Neutrophil (primary cell): ENCODE results near the gene PGM1.

Source experiments
- H3K27ac ChIP-seq: fragments of 200-600 bp; sonication (generic); 2 replicates; pipeline ENCODE4 v1.5.1; 2016; ENCODE audit warnings: mild to moderate bottlenecking, moderate library complexity
- H3K27me3 ChIP-seq: fragments of 200-600 bp; sonication (generic); 2 replicates; pipeline ENCODE4 v1.6.0; 2016; ENCODE audit warnings: mild to moderate bottlenecking
- H3K36me3 ChIP-seq: fragments of 200-600 bp; sonication (generic); 2 replicates; pipeline ENCODE4 v1.5.1; 2017
- H3K4me1 ChIP-seq, 2 experiments: fragments of 200-600 bp in 1 of 2; sonication (generic) in 1 of 2; 1 replicate in 1 of 2; 2 replicates in 1 of 2; pipeline versions ENCODE4 v1.5.1 to v1.6.1; 2013 to 2016; ENCODE audit warnings: low read depth in 1 of 2, low read length in 1 of 2, mild to moderate bottlenecking in 1 of 2, moderate library complexity in 1 of 2; ENCODE audit not compliant: control insufficient read depth in 1 of 2, insufficient read depth in 1 of 2
- H3K4me3 ChIP-seq, 2 experiments: fragments of 200-600 bp in 1 of 2; sonication (generic) in 1 of 2; 1 replicate in 1 of 2; 2 replicates in 1 of 2; pipeline ENCODE4 v1.5.1; 2013 to 2016; ENCODE audit warnings: low read depth in 1 of 2, low read length in 1 of 2, mild to moderate bottlenecking in 1 of 2, moderate library complexity in 1 of 2
- H3K9me3 ChIP-seq: fragments of 200-600 bp; sonication (generic); 2 replicates; pipeline ENCODE4 v1.5.1; 2016
- TF ChIP-seq, protein P1 (sequence below): fragments of 200-600 bp; sonication (generic); IDR thresholded peaks from 2 replicates; pipeline ENCODE4 v1.5.1; 2016; ENCODE audit warnings: antibody characterized with exemption

The PGM1 gene

DNA sequence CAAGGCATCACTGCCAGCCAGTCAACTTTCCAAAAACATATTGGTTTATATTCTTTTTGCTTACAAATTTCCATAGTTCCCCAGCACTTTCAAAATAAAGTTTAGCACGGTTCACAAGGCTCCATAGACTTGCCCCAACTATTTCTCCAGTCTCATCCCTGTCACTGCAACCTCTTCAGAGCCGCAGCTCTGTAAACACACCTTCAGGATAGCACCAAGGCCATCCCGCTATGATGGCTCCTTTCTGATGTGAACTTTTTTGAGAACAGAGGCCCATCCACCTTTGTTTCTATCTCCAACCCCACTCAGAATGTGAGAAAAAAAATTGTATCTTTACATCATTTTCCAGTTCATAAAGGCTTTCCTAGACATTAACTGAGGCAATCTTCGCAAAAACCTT lies 26.3 kb downstream of the PGM1 start:
- no peaks in the 10 kb centered on the region for H3K9me3 ChIP-seq
- H3K27me3 ChIP-seq = no peaks in the 10 kb centered on the region
- H3K36me3 ChIP-seq = no peaks in the 10 kb centered on the region
- no peak overlapping the region for H3K27ac ChIP-seq
- H3K4me3 ChIP-seq = no peak overlapping the region
- TF ChIP-seq, protein P1, sequence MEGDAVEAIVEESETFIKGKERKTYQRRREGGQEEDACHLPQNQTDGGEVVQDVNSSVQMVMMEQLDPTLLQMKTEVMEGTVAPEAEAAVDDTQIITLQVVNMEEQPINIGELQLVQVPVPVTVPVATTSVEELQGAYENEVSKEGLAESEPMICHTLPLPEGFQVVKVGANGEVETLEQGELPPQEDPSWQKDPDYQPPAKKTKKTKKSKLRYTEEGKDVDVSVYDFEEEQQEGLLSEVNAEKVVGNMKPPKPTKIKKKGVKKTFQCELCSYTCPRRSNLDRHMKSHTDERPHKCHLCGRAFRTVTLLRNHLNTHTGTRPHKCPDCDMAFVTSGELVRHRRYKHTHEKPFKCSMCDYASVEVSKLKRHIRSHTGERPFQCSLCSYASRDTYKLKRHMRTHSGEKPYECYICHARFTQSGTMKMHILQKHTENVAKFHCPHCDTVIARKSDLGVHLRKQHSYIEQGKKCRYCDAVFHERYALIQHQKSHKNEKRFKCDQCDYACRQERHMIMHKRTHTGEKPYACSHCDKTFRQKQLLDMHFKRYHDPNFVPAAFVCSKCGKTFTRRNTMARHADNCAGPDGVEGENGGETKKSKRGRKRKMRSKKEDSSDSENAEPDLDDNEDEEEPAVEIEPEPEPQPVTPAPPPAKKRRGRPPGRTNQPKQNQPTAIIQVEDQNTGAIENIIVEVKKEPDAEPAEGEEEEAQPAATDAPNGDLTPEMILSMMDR = no peak
- H3K4me1 ChIP-seq = peaks cover 12 to 13% of the 10 kb centered on the region in 2 experiments

DNA sequence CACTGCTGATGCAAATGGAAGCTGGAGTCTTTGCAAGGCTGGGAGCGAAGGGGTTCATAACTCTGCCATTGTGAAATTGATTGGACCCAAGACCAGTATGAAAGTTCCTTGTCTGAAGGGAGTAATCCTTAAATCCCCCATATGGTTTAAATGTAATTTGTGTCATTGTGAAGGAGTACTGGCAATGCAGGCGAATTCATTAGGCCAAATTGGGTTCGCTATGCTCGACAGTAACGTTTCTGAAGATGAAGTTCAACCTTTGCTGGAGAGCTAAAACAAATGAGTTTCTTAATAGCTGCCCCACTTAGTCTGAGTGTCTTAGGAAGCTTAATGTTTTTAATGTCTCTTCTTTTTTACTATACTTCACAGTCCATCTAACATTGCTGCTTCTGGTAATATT lies 27.5 kb downstream of the PGM1 start:
- H3K36me3 ChIP-seq = no peaks in the 10 kb centered on the region
- no peak overlapping the region for H3K27ac ChIP-seq
- H3K4me3 ChIP-seq = no peak overlapping the region
- H3K9me3 ChIP-seq = no peaks in the 10 kb centered on the region
- H3K4me1 ChIP-seq = peaks cover 10 to 12% of the 10 kb centered on the region in 2 experiments
- no peaks in the 10 kb centered on the region for H3K27me3 ChIP-seq
- TF ChIP-seq, protein P1 = no peak

DNA sequence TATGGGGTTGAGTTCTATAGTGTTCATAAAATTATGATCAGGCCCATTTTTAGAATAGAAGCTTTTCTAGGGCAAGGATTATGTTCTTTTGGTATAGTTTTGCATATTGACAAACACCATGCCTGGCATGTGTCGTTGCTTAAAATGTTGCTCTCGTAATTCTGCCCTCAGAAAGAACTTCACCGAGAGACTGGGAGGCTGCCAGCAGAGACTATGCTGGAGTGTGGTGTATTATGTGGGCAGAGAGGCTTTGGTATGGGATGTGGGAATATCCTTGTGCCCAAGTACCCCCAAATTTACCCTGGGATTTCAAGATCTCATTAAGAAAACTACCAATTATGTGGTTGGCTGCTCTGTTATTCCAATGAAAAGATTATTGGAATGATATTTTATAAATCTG lies 27.9 kb downstream of the PGM1 start:
- Histone ChIP-seq H3K4me1 (peaks cover 10 to 14% of the 10 kb centered on the region in 2 experiments), H3K36me3 (no peaks in the 10 kb centered on the region), H3K4me3 (no peak overlapping the region), H3K9me3 (no peaks in the 10 kb centered on the region), H3K27ac (no peak overlapping the region), H3K27me3 (no peaks in the 10 kb centered on the region)
- TF ChIP-seq, protein P1 = no peak

DNA sequence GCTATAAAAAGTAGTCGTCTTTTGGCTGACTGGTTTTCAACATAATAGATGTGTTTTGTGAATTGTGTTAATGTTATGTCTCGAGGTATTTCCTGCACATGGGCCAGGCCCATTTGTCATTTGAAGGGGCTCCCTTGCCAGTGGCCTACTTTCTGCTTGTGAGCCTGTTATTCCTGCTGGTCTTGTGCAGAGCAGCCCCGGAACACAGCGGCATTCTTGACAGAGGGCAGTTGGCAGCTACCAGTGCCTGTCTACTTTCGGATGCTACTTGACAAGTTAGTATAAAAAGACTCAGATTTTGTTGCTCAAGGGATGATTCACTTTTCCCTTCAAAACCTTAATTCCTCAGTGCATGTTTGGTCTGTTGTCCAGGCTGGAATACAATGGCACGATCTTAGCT lies 28.5 kb downstream of the PGM1 start:
- H3K27me3 ChIP-seq = no peaks in the 10 kb centered on the region
- H3K36me3 ChIP-seq = no peaks in the 10 kb centered on the region
- TF ChIP-seq, protein P1 = no peak
- no peak overlapping the region for H3K27ac ChIP-seq
- H3K9me3 ChIP-seq = no peaks in the 10 kb centered on the region
- H3K4me1 ChIP-seq = peaks cover 13 to 17% of the 10 kb centered on the region in 2 experiments
- H3K4me3 ChIP-seq = no peak overlapping the region

DNA sequence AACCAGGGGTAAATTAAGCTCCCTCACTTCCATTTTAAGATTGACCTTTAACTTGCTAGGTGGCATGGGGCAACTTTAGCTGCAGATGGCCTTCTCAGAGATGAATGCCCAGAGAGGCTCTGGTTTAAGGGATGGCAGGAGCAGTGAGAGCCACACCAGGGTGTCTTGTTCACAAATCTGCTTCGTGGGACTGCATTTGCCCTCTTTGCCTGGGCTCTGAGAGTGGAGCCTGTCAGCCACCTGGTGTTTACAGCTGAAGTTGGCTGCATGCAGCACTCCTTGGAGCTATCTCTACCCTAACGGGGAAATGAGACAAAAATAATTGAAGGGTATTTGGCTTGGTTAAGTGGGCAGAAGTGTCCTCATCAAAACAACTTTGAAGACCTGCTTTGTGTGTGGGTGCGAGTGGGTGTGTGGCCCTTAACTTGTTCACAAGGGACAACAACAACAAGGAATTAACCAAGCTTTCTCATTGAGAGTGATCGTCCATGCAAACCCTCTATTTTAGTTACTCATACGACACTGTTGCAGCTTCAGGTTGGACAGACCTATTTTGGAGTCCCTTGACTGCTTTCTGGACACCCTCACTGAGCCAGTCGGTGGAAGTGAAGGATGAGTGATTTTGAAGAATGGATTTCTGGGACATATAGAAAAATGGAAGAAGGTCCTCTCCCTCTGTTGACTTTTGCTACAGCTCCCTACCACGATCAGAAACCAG lies 29.8 kb downstream of the PGM1 start:
- Histone ChIP-seq H3K4me1 (peaks cover 7 to 8% of the 10 kb centered on the region in 2 experiments), H3K9me3 (no peaks in the 10 kb centered on the region), H3K4me3 (no peak overlapping the region), H3K27me3 (no peaks in the 10 kb centered on the region), H3K36me3 (no peaks in the 10 kb centered on the region), H3K27ac (peak overlapping the region; percentile 16)
- TF ChIP-seq, protein P1 = no peak
